HCT116 (cell line): ENCODE measurements around the gene KRTAP12-3. TPM values are rescaled to one million over a fixed set of nuclear protein-coding genes. Genes with fewer than 3 reads are reported as not detected.
"Not testable (repeated sequence)": the region's sequence is repeated elsewhere in the genome, so short reads cannot be mapped to it uniquely, and the experiment has no call there.

Experiments used
- ATAC-seq: fragments of 200-7000 bp; cut with Tn5 transposase; 2 replicates; pipeline ENCODE4 v1.9.1; 2020; ENCODE audit warnings: mild to moderate bottlenecking, moderate library complexity
- BruUV-seq: library from RNA; stranded (reverse); fragments of 400-500 nt; replicated peaks from 2 replicates; lab custom pipeline; 2021; lab: Mats Ljungman, UMichigan
- CTCF ChIA-PET: fragments of 300-600 bp; sonication (Branson Sonifier 250); formaldehyde crosslinking; loops from one replicate; lab custom pipeline; 2021; ENCODE audit warnings: antibody characterized with exemption; lab: Charles Lee
- POLR2A ChIA-PET: fragments of 300-600, 350-600 bp; sonication (Branson Sonifier 250); formaldehyde crosslinking; loops from one replicate; lab custom pipeline; 2021; ENCODE audit warnings: antibody characterized with exemption; lab: Charles Lee
- RAD21 ChIA-PET, 2 experiments: fragments of 300-600 bp; sonication (Branson Sonifier 250); formaldehyde crosslinking; loops; one replicate each; lab custom pipeline; 2023; ENCODE audit warnings: low total read pairs in 2 of 2; ENCODE audit not compliant: uncharacterized antibody in 2 of 2, unreplicated experiment in 2 of 2, low non-redundant PET in 1 of 2; lab: Charles Lee
- DNase-seq: peaks from one replicate; pipeline ENCODE4 v3.0.0-alpha.2; 2010; ENCODE audit warnings: low read depth, low spot score
- H2AFZ ChIP-seq: fragments of 200-600 bp; shearing (Covaris generic), sonication (generic); 2 replicates; pipeline ENCODE4 v1.6.1; 2017; ENCODE audit warnings: low read depth, mixed run types, mixed read lengths, antibody characterized with exemption, low read length; ENCODE audit not compliant: poor library complexity, severe bottlenecking
- H3K27ac ChIP-seq: 2 replicates; pipeline ENCODE4 v1.5.1; 2012; ENCODE audit warnings: low read depth, low read length
- H3K27me3 ChIP-seq: fragments of 200-600 bp; sonication (generic); 2 replicates; pipeline ENCODE4 v1.6.1; 2016; ENCODE audit warnings: mixed run types, low read length, mixed read lengths; ENCODE audit not compliant: insufficient read depth
- H3K36me3 ChIP-seq, 2 experiments: fragments of 200-500 bp in 1 of 2; fragments of 200-600 bp in 1 of 2; sonication (Bioruptor generic) in 1 of 2; sonication (generic) in 1 of 2; 2 replicates each; pipeline versions ENCODE4 v1.5.1 to v1.6.1; 2014 to 2016; ENCODE audit warnings: low read length in 2 of 2, inconsistent platforms in 1 of 2, mixed read lengths in 1 of 2, mixed run types in 1 of 2; ENCODE audit not compliant: insufficient read depth in 2 of 2, control insufficient read depth in 1 of 2
- H3K4me1 ChIP-seq, 2 experiments: fragments of 200-600 bp in 1 of 2; sonication (generic) in 1 of 2; 2 replicates each; pipeline versions ENCODE4 v1.5.1 to v1.6.1; 2012 to 2017; ENCODE audit warnings: low read length in 2 of 2, inconsistent platforms in 1 of 2, mild to moderate bottlenecking in 1 of 2, mixed read lengths in 1 of 2, mixed run types in 1 of 2, moderate library complexity in 1 of 2; ENCODE audit not compliant: insufficient read depth in 2 of 2, control insufficient read depth in 1 of 2
- H3K4me2 ChIP-seq: fragments of 200-600 bp; sonication (generic); 2 replicates; pipeline ENCODE4 v1.6.1; 2017; ENCODE audit warnings: mixed run types, low read length, mixed read lengths
- H3K4me3 ChIP-seq, 2 experiments: fragments of 200-600 bp in 1 of 2; sonication (generic) in 1 of 2; replicated peaks in 1 of 2; 2 replicates each; pipeline ENCODE4 v1.5.1; 2011 to 2016; ENCODE audit warnings: low read length in 2 of 2, control low read depth in 1 of 2, low read depth in 1 of 2, mild to moderate bottlenecking in 1 of 2, mixed read lengths in 1 of 2, mixed run types in 1 of 2
- H3K79me2 ChIP-seq: fragments of 200-600 bp; sonication (generic); 2 replicates; pipeline ENCODE4 v1.6.1; 2017; ENCODE audit warnings: mild to moderate bottlenecking, mixed run types, low read length, moderate library complexity, mixed read lengths; ENCODE audit not compliant: insufficient read depth
- H3K9ac ChIP-seq: fragments of 200-600 bp; sonication (generic); 2 replicates; pipeline ENCODE4 v1.6.1; 2016; ENCODE audit warnings: low read length, mixed read lengths
- H3K9me2 ChIP-seq: fragments of 200-600 bp; sonication (generic), shearing (Covaris generic); 2 replicates; pipeline ENCODE4 v1.6.1; 2017; ENCODE audit warnings: mixed run types, mild to moderate bottlenecking, moderate library complexity; ENCODE audit not compliant: insufficient read depth
- H3K9me3 ChIP-seq, 2 experiments: fragments of 200-500 bp in 1 of 2; fragments of 200-600 bp in 1 of 2; sonication (Bioruptor generic) in 1 of 2; sonication (generic) in 1 of 2; 2 replicates each; pipeline ENCODE4 v1.6.1; 2014 to 2017; ENCODE audit warnings: low read length in 2 of 2, mixed read lengths in 2 of 2, inconsistent platforms in 1 of 2, low read depth in 1 of 2, mild to moderate bottlenecking in 1 of 2, mixed run types in 1 of 2, moderate library complexity in 1 of 2; ENCODE audit not compliant: control insufficient read depth in 1 of 2, insufficient read depth in 1 of 2
- H4K20me1 ChIP-seq: fragments of 200-600 bp; sonication (generic), shearing (Covaris generic); 2 replicates; pipeline ENCODE4 v1.6.1; 2017; ENCODE audit warnings: mixed run types, mild to moderate bottlenecking, moderate library complexity; ENCODE audit not compliant: insufficient read depth
- CBX3 ChIP-seq: IDR thresholded peaks from 2 replicates; pipeline ENCODE4 v1.6.1; 2012; ENCODE audit warnings: low read depth
- CEBPB ChIP-seq: IDR thresholded peaks from 2 replicates; pipeline ENCODE4 v1.6.1; 2012; ENCODE audit warnings: low read depth
- CTCF ChIP-seq, 3 experiments: fragments of 200-600 bp in 1 of 3; sonication (generic) in 1 of 3; IDR thresholded peaks in 2 of 3; conservative IDR thresholded peaks in 1 of 3; 2 replicates each; pipeline ENCODE4 v1.5.1; 2012 to 2017; ENCODE audit warnings: low read depth in 2 of 3, low read length in 2 of 3, antibody characterized with exemption in 1 of 3, borderline replicate concordance in 1 of 3, control low read depth in 1 of 3, mild to moderate bottlenecking in 1 of 3, mixed read lengths in 1 of 3, mixed run types in 1 of 3, moderate library complexity in 1 of 3; ENCODE audit not compliant: insufficient read depth in 1 of 3
- FOSL1 ChIP-seq: IDR thresholded peaks from 2 replicates; pipeline ENCODE4 v1.6.1; 2012; ENCODE audit warnings: low read depth
- JUND ChIP-seq: IDR thresholded peaks from 2 replicates; pipeline ENCODE4 v1.6.1; 2012
- MAX ChIP-seq: IDR thresholded peaks from 2 replicates; pipeline ENCODE4 v1.6.1; 2012
- POLR2A ChIP-seq: IDR thresholded peaks from 2 replicates; pipeline ENCODE4 v1.7.0; 2011; ENCODE audit warnings: borderline replicate concordance; ENCODE audit not compliant: insufficient read depth, insufficient read length; ENCODE audit errors: extremely low read depth
- POLR2AphosphoS5 ChIP-seq: IDR thresholded peaks from 2 replicates; pipeline ENCODE4 v1.6.1; 2011; ENCODE audit warnings: mild to moderate bottlenecking, low read depth, low read length, moderate library complexity
- SRF ChIP-seq: IDR thresholded peaks from 2 replicates; pipeline ENCODE4 v1.6.1; 2012; ENCODE audit warnings: low read depth
- ZFX ChIP-seq: fragments of 450-650 bp; IDR thresholded peaks from 2 replicates; pipeline ENCODE4 v1.6.1; 2017
- ZNF274 ChIP-seq: fragments of 200-500 bp; sonication (Bioruptor generic); IDR thresholded peaks from 2 replicates; pipeline ENCODE4 v1.6.1; 2014; ENCODE audit warnings: mild to moderate bottlenecking, low read depth, low read length, inconsistent platforms
- intact Hi-C: fragments of 100-400 bp; cut with micrococcal nuclease; formaldehyde crosslinking; loops from 2 replicates; pipeline ENCODE4 v1.10.0; 2022
- total RNA-seq: library from RNA; stranded (reverse); gene quantifications from one replicate; pipeline ENCODE4 v1.2.1, GENCODE V29; 2021; ENCODE audit not compliant: unreplicated experiment
- TF ChIP-seq, protein P1 (sequence below): IDR thresholded peaks from 2 replicates; pipeline ENCODE4 v1.6.1; 2011; ENCODE audit warnings: mild to moderate bottlenecking, low read length, moderate library complexity; ENCODE audit not compliant: insufficient replicate concordance; ENCODE audit errors: extremely low read depth

The KRTAP12-3 gene
- total RNA-seq, 1 experiment from 2014 or later: not detected

GRCh38 chr21:44626673-44627143 lies 31.0 kb upstream of the KRTAP12-3 start, which contains the start of gene KRTAP10-9:
KRTAP10-9 (plus strand) TSS chr21:44627093; CDS start chr21:44627172, 79 bp downstream.
- RAD21 ChIA-PET: no interaction called here
- ATAC-seq (no peak), DNase-seq (no peak)
- Histone ChIP-seq H3K27me3 (no peaks in the 10 kb centered on the region), H3K9ac (no peak within 1 kb of the TSS), H3K9me3 (peaks cover 10 to 25% of the 10 kb centered on the region in 2 experiments; a peak in 3 of 4 replicates), H3K36me3 (no peaks in the 10 kb centered on the region), H3K79me2 (no peaks in the 10 kb centered on the region), H3K9me2 (no peaks in the 10 kb centered on the region), H3K4me3 (no peak within 1 kb of the TSS), H3K4me1 (no peaks in the 10 kb centered on the region), H3K27ac (no peak within 1 kb of the TSS), H3K4me2 (no peak within 1 kb of the TSS), H4K20me1 (no peaks in the 10 kb centered on the region), H2AFZ (no peak within 1 kb of the TSS)
- TF ChIP-seq ZFX (no peak), MAX (no peak), CEBPB (no peak), CTCF (IDR thresholded peaks at IDR 0.05 in 2 of 3, conservative IDR thresholded peaks at IDR 0.05 in 1 of 3; ENCODE audit: borderline replicate concordance in 1 of 3, insufficient read depth in 1 of 3, low read depth in 2 of 3, low read length in 2 of 3) (no peak), FOSL1 (no peak), SRF (no peak), JUND (no peak), CBX3 (no peak), POLR2AphosphoS5 (no peak), POLR2A (no peak), ZNF274 (no peak)
- TF ChIP-seq, protein P1, sequence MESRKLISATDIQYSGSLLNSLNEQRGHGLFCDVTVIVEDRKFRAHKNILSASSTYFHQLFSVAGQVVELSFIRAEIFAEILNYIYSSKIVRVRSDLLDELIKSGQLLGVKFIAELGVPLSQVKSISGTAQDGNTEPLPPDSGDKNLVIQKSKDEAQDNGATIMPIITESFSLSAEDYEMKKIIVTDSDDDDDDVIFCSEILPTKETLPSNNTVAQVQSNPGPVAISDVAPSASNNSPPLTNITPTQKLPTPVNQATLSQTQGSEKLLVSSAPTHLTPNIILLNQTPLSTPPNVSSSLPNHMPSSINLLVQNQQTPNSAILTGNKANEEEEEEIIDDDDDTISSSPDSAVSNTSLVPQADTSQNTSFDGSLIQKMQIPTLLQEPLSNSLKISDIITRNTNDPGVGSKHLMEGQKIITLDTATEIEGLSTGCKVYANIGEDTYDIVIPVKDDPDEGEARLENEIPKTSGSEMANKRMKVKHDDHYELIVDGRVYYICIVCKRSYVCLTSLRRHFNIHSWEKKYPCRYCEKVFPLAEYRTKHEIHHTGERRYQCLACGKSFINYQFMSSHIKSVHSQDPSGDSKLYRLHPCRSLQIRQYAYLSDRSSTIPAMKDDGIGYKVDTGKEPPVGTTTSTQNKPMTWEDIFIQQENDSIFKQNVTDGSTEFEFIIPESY: no peak
- POLR2A ChIA-PET: no interaction called here
- intact Hi-C loops: no loop called here
- no TSS peak for BruUV-seq
- CTCF ChIA-PET: no interaction called here

- H4K20me1 ChIP-seq, H3K79me2 ChIP-seq, ATAC-seq, CTCF ChIA-PET, POLR2A ChIA-PET, intact Hi-C loops, DNase-seq, H3K4me3 ChIP-seq, H3K9ac ChIP-seq, H2AFZ ChIP-seq, H3K9me2 ChIP-seq, RAD21 ChIA-PET, H3K4me1 ChIP-seq, H3K4me2 ChIP-seq, BruUV-seq, H3K36me3 ChIP-seq, H3K27me3 ChIP-seq, H3K27ac ChIP-seq: not testable (repeated sequence)
- peaks cover 10 to 25% of the 10 kb centered on the region in 2 experiments; a peak in 3 of 4 replicates for H3K9me3 ChIP-seq
Observed at GRCh38 chr21:44627181-44627822, 30.4 kb upstream of the KRTAP12-3 start.
